ENCODE data around the gene ATF2. TPM values are rescaled to one million over a fixed set of nuclear protein-coding genes. Genes with fewer than 3 reads are reported as not detected.

Gene ATF2
- total RNA-seq, 1 donor from 2014 or later = 158 TPM

DNA sequence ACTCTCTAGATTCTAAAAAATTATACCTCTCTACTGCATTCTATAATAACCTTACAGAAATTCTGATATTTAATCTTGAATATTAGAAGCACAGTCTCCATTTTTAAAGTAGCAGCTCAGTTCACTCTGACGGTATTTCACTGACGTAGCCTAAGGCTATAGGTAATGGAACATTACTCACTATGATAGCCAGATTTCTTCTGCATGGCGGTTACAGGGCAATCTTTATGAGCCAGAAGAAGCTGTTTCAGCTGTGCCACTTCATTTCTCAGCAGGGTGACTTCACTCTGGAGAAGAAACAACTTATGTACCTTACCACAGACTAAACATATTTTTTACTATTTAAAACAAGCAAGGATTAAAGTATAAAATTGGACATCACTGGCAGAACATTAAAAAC, 87.5 kb downstream of the ATF2 start:
- DNase-seq = no peak

DNA sequence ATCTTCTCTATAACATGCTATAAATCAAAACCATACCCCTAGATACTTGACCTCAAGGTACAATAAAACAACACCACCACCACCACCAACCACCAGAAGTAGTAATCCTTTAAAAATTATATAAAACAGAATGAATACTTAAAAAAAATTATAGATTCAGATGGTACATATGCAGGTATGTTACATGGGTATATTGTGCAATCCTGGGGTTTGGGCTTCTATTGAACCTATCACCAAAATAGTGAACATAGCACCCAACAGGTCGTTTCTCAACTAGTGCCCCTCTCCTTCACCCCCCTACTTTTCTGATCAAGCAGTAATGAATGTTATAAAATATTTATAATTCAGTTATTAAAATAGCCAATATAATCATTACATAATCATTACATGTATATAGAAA, 91.7 kb downstream of the ATF2 start:
- no peak for DNase-seq

DNA sequence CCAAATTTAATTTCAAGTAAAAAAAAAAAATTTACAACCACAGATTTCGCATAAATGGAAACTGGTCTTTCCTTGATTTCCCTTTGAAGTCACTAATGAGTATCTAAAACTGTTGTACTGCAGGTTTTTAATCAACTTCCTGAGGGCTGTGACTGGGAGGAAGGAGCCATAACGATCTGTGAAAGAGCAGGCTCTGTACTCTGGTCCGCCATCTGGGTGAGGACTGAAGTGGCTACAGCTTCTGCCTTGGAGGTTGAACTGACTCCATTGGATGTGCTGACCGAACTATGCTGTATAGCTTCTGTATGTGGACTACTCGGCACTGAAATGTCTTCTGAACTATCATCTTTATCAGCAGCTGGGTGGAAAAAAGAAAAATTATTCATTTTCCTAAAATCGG, 93.5 kb downstream of the ATF2 start:
- DNase-seq = no peak

DNA sequence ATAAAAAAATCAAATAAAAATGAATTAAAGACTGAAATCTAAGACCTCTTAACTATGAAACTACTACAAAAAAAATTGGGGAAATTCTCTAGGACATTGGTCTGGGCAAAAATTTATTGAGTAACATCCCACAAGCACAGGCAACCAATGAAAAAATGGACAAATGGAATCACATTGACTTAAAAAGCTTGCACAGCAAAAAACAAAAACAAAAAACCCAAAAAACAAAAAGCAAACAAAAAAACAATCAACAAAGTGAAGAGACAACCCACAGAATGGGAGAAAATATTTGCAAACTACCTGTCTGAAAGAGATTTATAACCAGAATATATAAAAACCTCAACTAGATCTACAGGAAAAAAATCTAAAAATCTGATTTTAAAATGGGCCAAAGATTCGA, 99.5 kb downstream of the ATF2 start:
- DNase-seq = no peak

DNA sequence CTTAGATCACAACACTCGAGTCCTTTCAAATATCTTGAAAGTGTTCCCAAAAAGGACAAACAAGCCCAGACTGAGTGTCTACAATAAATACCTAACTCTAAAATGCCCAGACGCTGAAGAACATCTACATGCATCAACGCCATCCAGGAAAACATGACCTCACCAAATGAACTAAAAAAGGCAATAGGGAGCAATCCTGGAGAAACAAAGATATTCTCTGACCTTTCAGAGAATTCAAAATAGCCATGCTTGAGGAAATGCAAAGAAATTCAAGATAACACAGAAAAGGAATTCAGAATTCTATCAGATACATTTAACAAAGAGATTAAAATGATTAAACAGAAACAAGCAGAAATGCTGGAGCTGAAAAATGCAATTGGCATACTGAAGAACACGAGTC, 101.6 kb downstream of the ATF2 start:
- DNase-seq = no peak

DNA sequence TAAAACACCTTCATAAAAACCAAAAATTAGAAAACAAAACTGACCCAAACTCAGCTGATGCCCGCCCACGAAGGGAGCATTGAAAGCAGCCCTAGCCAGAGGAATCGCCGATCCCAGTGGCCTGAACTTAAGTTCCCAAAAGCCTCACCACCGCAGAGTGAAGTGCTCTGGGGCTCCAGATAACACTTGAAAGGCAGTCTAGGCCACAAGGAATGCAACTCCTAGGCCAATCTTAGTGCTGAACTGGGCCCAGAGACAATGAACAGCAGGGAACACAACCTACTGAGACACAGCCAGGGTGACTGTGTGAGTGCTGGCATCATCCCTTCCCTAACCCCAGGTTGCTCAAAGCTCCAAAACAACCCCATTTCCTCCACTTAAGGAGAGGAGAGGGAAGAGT, 103.2 kb downstream of the ATF2 start:
- no peak for DNase-seq

DNA sequence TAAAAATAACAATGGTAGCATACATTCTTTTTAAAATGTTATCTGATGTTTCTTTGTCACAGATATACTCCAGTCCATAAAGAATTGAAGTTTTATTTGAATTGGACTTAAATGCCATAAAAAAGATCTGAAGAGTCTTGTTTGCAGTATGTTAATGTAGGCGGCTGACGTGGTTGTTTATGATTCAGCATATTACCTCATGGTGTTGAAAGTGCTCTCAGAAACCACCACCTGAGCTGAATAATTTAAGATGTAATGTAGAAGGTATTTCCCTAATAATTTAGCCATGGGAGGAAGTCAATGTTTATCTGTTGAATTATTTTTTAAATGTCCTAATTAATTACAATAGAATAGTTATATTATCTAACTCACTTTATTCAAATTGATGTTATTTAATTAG, 104.3 kb downstream of the ATF2 start:
- DNase-seq = no peak

DNA sequence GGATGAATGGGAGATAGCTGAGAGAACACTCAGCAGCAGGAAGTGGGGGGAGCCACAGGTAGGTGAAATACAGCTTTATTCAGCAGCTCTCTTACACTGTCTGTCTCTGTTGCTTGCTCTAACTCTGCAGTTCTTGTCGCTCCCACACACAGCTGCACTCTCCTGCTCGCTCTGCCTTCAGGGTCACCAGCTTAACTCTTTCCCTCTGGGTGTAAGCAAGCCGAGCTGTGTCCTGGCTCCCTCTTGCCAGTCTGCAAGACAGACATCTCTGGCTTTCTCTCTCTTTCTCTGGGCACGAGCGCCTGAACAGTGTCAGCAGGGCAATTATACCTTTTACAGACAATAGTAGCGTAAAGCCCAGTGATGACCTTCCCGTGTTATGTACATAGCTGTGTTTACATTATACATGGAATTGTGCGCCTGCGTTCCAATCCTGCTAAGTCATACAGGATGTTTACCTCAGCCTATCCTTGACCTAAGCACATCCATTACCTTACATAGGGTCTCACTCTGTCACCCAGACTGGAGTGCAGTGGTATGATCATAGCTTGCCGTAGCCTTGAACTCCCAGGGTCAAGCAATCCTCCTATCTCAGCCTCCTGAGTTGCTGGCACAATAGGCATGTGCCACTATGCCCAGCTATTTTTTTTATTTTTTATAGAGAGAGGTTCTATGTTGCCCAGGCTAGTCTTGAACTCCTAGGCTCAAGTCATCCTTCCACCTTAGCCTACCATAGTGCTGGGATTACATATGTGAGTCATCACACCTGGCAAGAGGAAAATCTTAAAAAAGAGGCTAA, 105.0 kb downstream of the ATF2 start:
- no peak for DNase-seq

DNA sequence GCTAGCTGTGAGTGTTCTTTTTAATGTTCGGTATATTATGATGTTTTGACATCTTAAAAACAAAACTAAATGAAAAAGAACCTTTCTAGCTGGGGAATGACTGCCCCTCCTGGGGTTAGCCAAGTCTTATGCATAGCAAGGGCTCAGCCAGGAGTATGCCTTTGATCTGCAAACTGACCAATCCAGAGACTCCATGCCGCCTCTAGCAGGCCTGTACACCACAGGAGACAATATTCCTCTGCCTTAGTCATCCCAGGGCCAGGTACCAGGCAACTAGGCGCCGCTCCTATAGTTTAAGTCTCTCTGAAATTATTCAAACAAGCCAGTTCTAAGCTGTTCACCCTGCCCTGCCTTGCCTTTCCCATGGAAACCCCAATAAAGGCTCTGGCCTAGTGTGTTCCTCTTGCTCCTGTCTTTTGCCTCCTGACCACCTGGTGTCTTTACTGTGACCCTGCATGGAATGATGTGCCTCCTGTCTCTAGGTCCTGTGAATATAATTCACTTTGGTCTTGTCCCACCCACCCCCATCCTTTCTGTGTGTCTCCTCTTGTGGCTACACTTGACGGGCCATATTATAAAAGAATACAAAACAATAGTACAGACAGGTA, 110.8 kb downstream of the ATF2 start:
- DNase-seq = no peak

DNA sequence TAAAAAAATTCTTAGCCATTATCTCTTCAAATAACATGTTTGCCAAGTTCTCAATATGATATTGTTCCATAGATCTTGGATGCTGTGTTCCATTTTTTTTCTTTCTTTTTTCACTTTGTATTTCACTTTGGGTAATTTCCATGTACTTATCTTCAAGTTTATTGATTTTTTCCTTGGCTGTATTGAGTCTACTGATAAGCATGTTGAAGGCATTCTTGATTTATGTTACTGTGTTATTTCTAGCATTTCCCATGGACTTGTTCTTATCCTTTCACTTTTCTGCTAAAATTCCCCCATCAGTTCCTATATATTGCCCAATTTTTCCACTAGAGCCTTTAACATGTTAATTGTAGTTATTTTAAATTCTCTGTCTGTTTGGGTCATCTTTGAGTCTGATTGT, 112.0 kb downstream of the ATF2 start:
- no peak for DNase-seq

DNA sequence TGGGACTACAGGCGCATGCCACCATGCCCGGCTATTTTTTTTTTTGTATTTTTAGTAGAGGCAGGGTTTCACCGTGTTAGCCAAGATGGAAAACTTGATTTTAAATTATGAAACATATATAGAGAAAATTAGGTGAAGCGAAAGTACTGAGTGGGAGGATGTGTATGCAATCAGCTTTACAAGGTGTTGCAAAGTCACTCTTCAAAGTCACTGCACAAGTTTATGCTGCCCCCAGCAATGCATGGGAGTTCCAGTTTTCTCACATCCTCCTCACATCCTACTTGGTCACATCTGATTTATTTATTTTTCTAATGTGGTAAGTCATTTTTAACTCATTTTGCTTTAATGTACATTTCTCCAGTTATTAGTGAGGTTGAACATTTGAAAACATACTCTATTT, 113.7 kb downstream of the ATF2 start:
- no peak for DNase-seq

DNA sequence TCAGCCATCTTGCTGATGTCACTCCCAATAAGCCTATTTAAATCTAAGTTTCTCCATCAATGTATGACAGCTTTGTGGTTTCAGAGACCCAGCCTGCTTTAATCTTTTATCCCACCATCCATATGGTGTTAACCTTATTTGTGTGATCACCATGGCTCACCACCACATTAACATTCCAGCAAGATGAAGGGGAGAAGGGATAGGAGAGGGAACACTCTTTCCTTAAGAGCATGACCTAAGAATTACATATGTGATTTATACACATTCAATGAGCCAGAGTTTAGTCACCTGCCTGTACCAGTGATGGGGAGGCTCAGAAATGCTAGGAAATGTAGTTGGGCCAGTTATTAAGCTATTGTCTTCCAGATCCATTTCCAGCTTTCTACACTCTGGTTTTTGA, 118.3 kb downstream of the ATF2 start:
- DNase-seq = no peak

DNA sequence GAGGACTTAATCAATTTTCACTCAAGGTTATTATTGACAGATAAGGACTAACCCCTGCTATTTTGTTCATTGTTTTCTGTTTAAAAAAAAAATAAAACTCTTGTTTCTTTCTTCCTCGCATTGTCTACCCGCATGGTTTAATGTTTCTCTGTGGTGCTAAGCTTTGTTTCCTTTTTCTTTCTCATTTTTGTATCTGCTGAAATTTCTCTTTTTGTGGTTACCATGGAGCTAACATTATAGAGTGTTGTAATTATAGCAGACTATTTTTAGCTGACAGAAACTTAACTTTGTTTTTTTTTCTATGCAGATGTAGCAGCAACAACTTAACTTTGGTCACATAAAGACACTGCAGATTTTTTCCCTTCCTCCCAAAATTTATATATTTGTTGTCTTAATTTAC, 119.7 kb downstream of the ATF2 start:
- DNase-seq = no peak

DNA sequence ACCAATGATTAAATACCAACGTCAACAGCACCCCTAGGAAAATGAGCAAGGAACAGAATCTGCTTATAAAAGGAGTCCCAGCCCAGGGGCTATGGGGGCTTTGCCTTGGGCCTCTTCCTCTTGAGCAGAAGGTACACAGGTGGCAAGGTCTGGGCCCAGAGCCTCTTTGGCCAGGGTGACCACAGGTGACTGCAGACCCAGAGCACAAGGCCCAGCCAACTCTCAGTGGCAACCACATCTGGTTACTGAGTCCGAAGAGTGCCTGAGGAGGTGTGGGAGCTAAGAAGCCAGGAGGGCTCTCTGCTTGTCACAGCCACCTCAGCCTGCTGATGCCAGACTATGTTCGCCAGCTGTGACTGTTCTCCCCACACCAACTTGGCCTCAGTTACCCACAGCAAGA, 128.5 kb downstream of the ATF2 start:
- DNase-seq = no peak

DNA sequence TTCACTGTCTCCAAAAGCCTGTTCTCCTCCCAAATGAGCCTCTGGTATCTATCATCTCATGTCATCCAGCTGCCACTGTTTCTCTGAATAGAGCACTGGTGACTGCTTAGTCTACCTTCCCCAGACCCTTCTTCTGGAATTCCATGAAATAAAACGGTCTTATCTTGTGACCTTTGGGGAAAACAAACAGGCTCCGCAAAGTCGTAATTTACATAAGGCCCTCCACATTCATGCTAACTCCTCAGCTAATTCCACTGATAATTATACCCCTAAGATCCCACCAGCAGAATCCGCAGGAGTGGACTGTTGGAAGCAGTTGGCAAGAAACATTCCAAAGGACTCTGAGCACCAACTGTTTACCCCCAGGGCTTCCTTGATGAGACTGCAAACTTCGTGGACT, 129.0 kb downstream of the ATF2 start:
- DNase-seq = no peak

DNA sequence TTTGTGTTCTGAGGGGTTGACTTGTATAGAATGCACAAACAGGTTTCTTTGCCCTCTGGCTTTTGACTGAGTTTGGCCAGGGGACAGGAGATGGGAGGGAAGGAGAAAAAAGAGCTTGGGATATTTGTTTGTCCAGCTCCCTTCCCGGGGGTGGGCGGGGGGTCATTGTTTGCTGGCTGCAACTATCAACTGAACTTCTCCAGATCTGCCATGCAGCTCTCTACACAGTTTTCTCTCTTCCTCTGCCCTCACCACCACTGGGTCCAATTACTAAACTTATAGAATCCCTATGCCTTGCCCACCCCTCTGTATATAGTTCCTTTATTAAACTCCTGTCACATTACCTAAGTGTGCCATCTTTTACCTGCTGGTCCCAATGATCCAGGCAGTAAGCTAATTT, 130.1 kb downstream of the ATF2 start:
- DNase-seq = no peak

DNA sequence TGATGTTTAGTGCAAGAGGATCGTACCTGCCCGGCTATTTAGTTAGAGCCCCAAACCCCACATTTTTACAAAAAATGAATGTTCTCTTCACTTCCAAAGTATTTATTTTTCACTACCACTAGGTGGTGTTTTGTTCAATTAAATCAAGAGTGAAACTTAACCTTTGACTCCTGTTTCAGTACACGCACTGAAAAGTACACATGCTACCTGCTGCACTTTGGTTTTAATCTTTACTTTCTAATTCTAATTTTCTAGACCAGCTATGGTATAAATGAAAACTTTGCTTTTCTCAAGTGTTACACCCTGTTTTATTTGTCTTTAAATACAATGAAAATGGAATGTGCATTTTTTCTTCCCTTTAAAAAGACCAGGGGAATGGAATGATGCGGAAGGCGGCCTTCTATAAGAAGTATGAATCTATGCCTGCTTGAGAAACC, 131.4 kb downstream of the ATF2 start:
- DNase-seq = no peak

DNA sequence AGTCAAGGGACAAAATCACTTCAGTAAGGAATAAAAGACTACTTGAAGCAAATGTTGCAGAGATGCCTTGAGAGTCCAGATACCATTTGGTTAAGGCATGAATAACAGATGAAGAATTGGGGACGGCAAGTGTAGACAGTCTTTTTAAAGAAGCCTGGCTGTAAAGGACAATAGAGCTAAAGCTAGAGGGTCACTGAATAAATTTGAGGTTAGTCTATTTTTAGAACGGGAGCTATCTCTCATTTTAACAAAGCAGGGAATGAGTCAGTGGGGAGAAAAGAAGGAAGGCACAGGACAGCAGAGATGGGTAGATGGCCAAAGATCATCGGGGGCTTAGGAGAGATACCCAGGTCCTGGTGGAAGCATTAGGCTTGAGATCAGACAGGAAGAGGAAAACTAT, 132.2 kb downstream of the ATF2 start:
- no peak for DNase-seq

DNA sequence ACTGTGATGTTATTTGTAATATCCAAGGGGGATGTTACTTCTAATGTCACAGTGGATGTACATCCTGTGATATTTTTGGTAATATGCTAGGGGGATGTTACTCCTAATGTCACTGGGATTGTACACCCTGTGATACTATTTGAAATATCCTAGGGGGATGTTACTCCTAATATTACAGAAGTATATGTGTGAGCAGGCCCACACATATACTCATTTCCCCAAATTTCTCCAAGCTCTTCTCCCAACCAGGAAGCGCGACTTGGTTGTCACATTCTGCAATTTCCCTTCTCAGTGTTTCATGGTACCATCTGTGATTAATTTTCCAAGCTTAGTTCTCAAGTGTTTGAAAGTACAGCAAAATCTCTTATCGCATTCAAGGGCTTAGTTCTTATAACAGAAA, 133.3 kb downstream of the ATF2 start:
- DNase-seq = no peak

DNA sequence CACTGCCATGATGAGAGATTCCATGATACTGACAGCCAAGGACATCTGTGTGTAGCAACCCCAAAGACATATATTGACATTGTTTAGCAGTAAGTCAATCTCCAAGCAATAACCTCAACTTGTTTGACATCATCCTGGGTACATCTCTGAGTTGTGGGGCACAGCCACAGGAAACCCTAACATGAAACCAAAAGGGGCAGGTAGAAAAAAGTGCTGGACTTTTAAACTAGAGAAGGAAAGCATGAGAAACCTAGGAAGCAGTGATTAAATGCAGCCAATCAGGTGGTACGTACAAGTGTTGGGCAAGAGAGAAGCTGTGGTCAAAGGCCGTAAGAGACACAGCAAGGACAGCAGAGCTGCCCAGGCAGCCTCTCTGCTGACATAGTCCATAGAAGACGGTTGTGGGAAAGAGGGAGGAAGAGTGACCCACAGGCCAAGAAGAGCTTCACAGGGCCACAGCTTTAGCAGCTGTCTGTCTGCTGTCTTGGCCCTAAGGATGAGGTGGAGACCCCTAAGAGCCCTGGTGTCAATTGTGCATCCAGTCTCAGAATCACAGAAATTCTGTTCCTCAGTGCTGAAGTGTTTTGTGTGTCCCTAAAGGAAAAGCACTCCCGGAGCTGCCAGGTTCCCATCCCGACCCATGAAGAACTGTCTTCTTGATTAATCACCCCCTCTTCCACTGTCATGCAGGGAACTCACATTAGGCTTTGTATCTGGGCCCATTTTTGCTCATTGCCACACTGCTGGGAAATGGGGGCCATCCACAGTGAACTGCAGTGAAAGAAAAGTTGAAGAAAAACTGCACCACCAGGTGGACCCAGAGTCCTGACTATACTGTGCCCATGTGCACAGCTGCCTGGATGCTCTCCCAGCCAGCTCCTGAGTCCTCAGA, 137.4 kb downstream of the ATF2 start:
- no peak for DNase-seq

DNA sequence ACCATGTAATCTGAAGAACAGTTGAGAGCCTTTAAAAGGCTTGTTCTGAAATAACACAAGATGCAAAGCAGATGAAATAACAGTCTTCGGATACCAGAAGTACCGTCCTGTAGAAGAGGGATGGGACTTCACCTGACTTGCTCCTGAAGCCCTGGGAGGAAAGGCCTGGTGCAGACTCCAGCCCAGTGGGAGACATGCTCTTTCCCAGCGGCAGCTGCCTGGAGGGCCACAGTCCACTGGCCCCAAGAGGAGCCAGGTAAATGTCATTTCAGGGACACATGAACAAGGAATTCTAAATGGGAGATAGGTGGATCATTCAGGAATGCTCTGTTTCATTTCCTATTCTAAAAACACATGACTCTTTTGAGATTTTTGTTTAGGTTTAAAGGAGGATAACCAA, 140.2 kb downstream of the ATF2 start:
- no peak for DNase-seq

DNA sequence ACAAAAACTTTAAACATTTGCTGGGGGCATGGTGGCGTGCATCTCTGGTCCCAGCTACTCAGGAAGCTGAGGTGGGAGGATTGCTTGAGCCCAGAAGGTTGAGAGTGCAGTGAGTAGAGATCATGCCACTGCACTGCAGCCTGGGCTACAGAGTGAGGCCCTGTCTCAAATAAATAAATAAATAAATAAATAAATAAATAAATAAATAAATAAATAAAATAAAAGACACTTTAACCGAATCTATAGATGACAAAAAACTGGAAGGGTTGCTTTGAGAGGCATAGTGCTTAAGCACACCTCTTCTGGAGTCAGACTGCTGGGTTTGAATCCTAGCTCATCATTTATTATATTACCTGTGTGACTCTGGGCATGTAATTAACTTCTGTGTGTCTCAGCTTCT, 141.6 kb downstream of the ATF2 start:
- no peak for DNase-seq

DNA sequence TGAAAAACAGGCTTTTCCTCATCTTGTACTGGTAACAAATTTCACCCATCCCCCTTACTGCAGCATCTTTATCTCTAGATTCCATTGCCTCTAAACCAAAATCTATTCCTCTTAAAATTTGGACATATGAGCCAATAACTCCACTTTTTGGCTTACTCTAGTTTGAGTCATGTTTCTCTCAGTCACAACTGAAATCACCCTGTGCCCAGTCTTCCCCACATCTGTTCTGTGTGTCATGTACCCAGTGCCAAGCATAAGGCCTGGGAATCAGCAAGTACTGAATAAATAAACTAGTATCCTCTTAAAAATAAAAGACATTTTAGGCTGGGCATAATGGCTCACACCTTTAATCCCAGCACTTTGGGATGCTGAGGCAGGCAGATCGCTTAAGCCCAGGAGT, 142.1 kb downstream of the ATF2 start:
- DNase-seq = no peak

Data from occipital lobe (tissue), 2 donors.